Stomach smooth muscle (tissue), 2 donors: ENCODE data around the gene TXNDC11.

ENCODE experiments used
- H3K27ac ChIP-seq: one replicate; pipeline ENCODE4 v1.7.0; 2013; ENCODE audit warnings: mild to moderate bottlenecking, low read length, inconsistent platforms
- H3K27me3 ChIP-seq, 2 donors: one replicate each; pipeline ENCODE4 v1.7.0; 2013; ENCODE audit warnings: low read length in 2 of 2; ENCODE audit not compliant: insufficient read depth in 2 of 2, control insufficient read depth in 1 of 2
- H3K36me3 ChIP-seq, 2 donors: one replicate each; pipeline ENCODE4 v1.7.0; 2013; ENCODE audit warnings: low read length in 2 of 2; ENCODE audit not compliant: control insufficient read depth in 2 of 2, insufficient read depth in 2 of 2
- H3K4me1 ChIP-seq: one replicate; pipeline ENCODE4 v1.7.0; 2013; ENCODE audit warnings: low read length; ENCODE audit not compliant: control insufficient read depth, insufficient read depth
- H3K4me3 ChIP-seq, 2 donors: one replicate each; pipeline ENCODE4 v1.7.0; 2013; ENCODE audit warnings: low read length in 2 of 2
- H3K9ac ChIP-seq, 2 donors: one replicate each; pipeline ENCODE4 v1.7.0; 2013; ENCODE audit warnings: low read length in 2 of 2, mild to moderate bottlenecking in 1 of 2
- H3K9me3 ChIP-seq, 2 donors: one replicate each; pipeline ENCODE4 v1.7.0; 2013; ENCODE audit warnings: low read length in 2 of 2; ENCODE audit not compliant: control insufficient read depth in 2 of 2
- donor health status: healthy.
- donor health status: Pancreatic carcinoma.

TXNDC11 gene

GRCh38 chr16:11689031-11689840 lies 53.4 kb downstream of the TXNDC11 start:
- H3K9ac ChIP-seq: no peak overlapping the region
- H3K4me3 ChIP-seq: no peak overlapping the region
- no peaks in the 10 kb centered on the region for H3K27me3 ChIP-seq
- peaks cover 5% of the 10 kb centered on the region for H3K4me1 ChIP-seq
- H3K27ac ChIP-seq: no peak overlapping the region
- H3K9me3 ChIP-seq: no peaks in the 10 kb centered on the region
- H3K36me3 ChIP-seq: peaks cover 17 to 23% of the 10 kb centered on the region in 2 donors

- H3K27ac ChIP-seq: no peak overlapping the region
- peaks cover 22 to 28% of the 10 kb centered on the region in 2 donors for H3K36me3 ChIP-seq
- no peak overlapping the region for H3K4me3 ChIP-seq
- no peaks in the 10 kb centered on the region for H3K9me3 ChIP-seq
- H3K9ac ChIP-seq: no peak overlapping the region
- no peaks in the 10 kb centered on the region for H3K27me3 ChIP-seq
- H3K4me1 ChIP-seq: peaks cover 5% of the 10 kb centered on the region
Observed at GRCh38 chr16:11688520-11688886, 54.2 kb downstream of the TXNDC11 start.

- Histone ChIP-seq H3K9me3 (no peaks in the 10 kb centered on the region), H3K27ac (peak overlapping the region; percentile 18), H3K36me3 (peaks cover 27 to 29% of the 10 kb centered on the region in 2 donors)
Observed at GRCh38 chr16:11687601-11688519, 54.8 kb downstream of the TXNDC11 start.

GRCh38 chr16:11686713-11687380 lies 55.8 kb downstream of the TXNDC11 start:
- Histone ChIP-seq H3K27me3 (no peaks in the 10 kb centered on the region), H3K27ac (no peak overlapping the region), H3K36me3 (peaks cover 27 to 28% of the 10 kb centered on the region in 2 donors), H3K9me3 (no peaks in the 10 kb centered on the region), H3K9ac (peak overlapping the region in 1 of 2 donors; percentile 1), H3K4me1 (peaks cover 11% of the 10 kb centered on the region), H3K4me3 (no peak overlapping the region)

More at GRCh38 chr16:11687601-11688519, 54.8 kb downstream of the TXNDC11 start:
- Histone ChIP-seq H3K27me3 (no peaks in the 10 kb centered on the region), H3K9ac (no peak overlapping the region), H3K4me1 (peaks cover 6% of the 10 kb centered on the region), H3K4me3 (no peak overlapping the region)

- Histone ChIP-seq H3K27ac (no peak overlapping the region), H3K4me1 (peaks cover 18% of the 10 kb centered on the region), H3K4me3 (no peak overlapping the region), H3K36me3 (peaks cover 19 to 27% of the 10 kb centered on the region in 2 donors), H3K9me3 (no peaks in the 10 kb centered on the region), H3K9ac (no peak overlapping the region), H3K27me3 (no peaks in the 10 kb centered on the region)
Observed at GRCh38 chr16:11685844-11686618, 56.6 kb downstream of the TXNDC11 start.

GRCh38 chr16:11684231-11685025 lies 58.2 kb downstream of the TXNDC11 start:
- H3K36me3 ChIP-seq: peaks cover 20 to 39% of the 10 kb centered on the region in 2 donors
- no peak overlapping the region for H3K9ac ChIP-seq
- no peaks in the 10 kb centered on the region for H3K9me3 ChIP-seq
- H3K4me3 ChIP-seq: no peak overlapping the region
- H3K27ac ChIP-seq: no peak overlapping the region
- H3K4me1 ChIP-seq: peaks cover 19% of the 10 kb centered on the region
- H3K27me3 ChIP-seq: no peaks in the 10 kb centered on the region

- no peak overlapping the region for H3K9ac ChIP-seq
- H3K9me3 ChIP-seq: no peaks in the 10 kb centered on the region
- no peak overlapping the region for H3K27ac ChIP-seq
- peaks cover 28 to 47% of the 10 kb centered on the region in 2 donors for H3K36me3 ChIP-seq
- H3K4me3 ChIP-seq: no peak overlapping the region
- H3K27me3 ChIP-seq: no peaks in the 10 kb centered on the region
- peaks cover 25% of the 10 kb centered on the region for H3K4me1 ChIP-seq
Observed at GRCh38 chr16:11683145-11683544, 59.5 kb downstream of the TXNDC11 start.

GRCh38 chr16:11682655-11683096 lies 60.0 kb downstream of the TXNDC11 start:
- no peaks in the 10 kb centered on the region for H3K27me3 ChIP-seq

GRCh38 chr16:11681976-11682654 lies 60.5 kb downstream of the TXNDC11 start:
- peaks cover 21 to 50% of the 10 kb centered on the region in 2 donors for H3K36me3 ChIP-seq
- H3K9me3 ChIP-seq: no peaks in the 10 kb centered on the region
- no peaks in the 10 kb centered on the region for H3K27me3 ChIP-seq
- no peak overlapping the region for H3K9ac ChIP-seq
- H3K4me1 ChIP-seq: peaks cover 23% of the 10 kb centered on the region
- H3K4me3 ChIP-seq: no peak overlapping the region
- H3K27ac ChIP-seq: no peak overlapping the region

More at GRCh38 chr16:11682655-11683096, 60.0 kb downstream of the TXNDC11 start:
- H3K36me3 ChIP-seq: peaks cover 25 to 50% of the 10 kb centered on the region in 2 donors
- H3K27ac ChIP-seq: no peak overlapping the region
- H3K9me3 ChIP-seq: no peaks in the 10 kb centered on the region
- H3K4me3 ChIP-seq: no peak overlapping the region
- H3K4me1 ChIP-seq: peaks cover 27% of the 10 kb centered on the region
- no peak overlapping the region for H3K9ac ChIP-seq
